GM18870 (cell line): ENCODE measurements around the gene CETP.
"Not testable (repeated sequence)": the region's sequence is repeated elsewhere in the genome, so short reads cannot be mapped to it uniquely, and the experiment has no call there.

Source experiments
- ATAC-seq: cut with Tn5 transposase; IDR thresholded peaks from one replicate; pipeline ENCODE4 v1.9.1; 2021; ENCODE audit warnings: moderate library complexity; ENCODE audit not compliant: unreplicated experiment

Gene CETP

GRCh38 chr16:56953006-56953405 lies 8.7 kb upstream of the CETP start:
- no peak for ATAC-seq

- no peak for ATAC-seq
These were observed 5.7 kb upstream of the CETP start for GRCh38 chr16:56956076-56956475.

- ATAC-seq = no peak
These were observed 5.0 kb upstream of the CETP start for GRCh38 chr16:56956756-56957155.

GRCh38 chr16:56960681-56961281 lies 969 bp upstream of the CETP start:
- no peak for ATAC-seq

- no peak for ATAC-seq
These were observed 364 bp upstream of the CETP start for GRCh38 chr16:56961386-56961785.

- ATAC-seq = no peak
These were observed 2.7 kb downstream of the CETP start for GRCh38 chr16:56964243-56965148.

- ATAC-seq = no peak
These were observed 3.7 kb downstream of the CETP start for GRCh38 chr16:56965149-56966092.

- ATAC-seq = no peak
These were observed 4.3 kb downstream of the CETP start for GRCh38 chr16:56966093-56966475.

GRCh38 chr16:56967733-56968132 lies 6.0 kb downstream of the CETP start:
- no peak for ATAC-seq

GRCh38 chr16:56969769-56970168 lies 8.0 kb downstream of the CETP start:
- no peak for ATAC-seq

- ATAC-seq = peak; percentile 71
These were observed 9.4 kb downstream of the CETP start for GRCh38 chr16:56970934-56971767.

GRCh38 chr16:56971768-56972043 lies 10.0 kb downstream of the CETP start:
- no peak for ATAC-seq

GRCh38 chr16:56972403-56973293 lies 10.9 kb downstream of the CETP start:
- ATAC-seq = no peak

GRCh38 chr16:56973294-56973689 lies 11.5 kb downstream of the CETP start:
- ATAC-seq = no peak

- ATAC-seq = not testable (repeated sequence)
These were observed 12.1 kb downstream of the CETP start for GRCh38 chr16:56973899-56974298.

GRCh38 chr16:56974549-56975300 lies 13.0 kb downstream of the CETP start:
- no peak for ATAC-seq

- no peak for ATAC-seq
These were observed 14.0 kb downstream of the CETP start for GRCh38 chr16:56975714-56976113.

- ATAC-seq = no peak
These were observed 15.5 kb downstream of the CETP start for GRCh38 chr16:56977216-56977615.

- ATAC-seq = no peak
These were observed 16.2 kb downstream of the CETP start for GRCh38 chr16:56977823-56978430.
